Uterus (tissue), 4 donors: ENCODE measurements around the gene KCNQ1OT1. TPM values are rescaled to one million over a fixed set of nuclear protein-coding genes. Genes with fewer than 3 reads are reported as not detected.

Experiments
- DNase-seq, 2 donors: peaks; one replicate each; pipeline ENCODE4 v3.0.0-alpha.2; 2019 to 2020
- H3K27ac ChIP-seq, 2 donors: fragments of 200-600 bp; sonication (generic); 1 replicate in 1 of 2; 2 replicates in 1 of 2; pipeline ENCODE4 v1.5.1; 2016 to 2018
- H3K27me3 ChIP-seq, 2 donors: fragments of 200-600 bp; sonication (generic); one replicate each; pipeline ENCODE4 v1.5.1; 2018 to 2019; ENCODE audit warnings: control low read depth in 1 of 2
- H3K36me3 ChIP-seq, 2 donors: fragments of 200-600 bp; sonication (generic); one replicate each; pipeline ENCODE4 v1.5.1; 2019; ENCODE audit warnings: control low read depth in 1 of 2
- H3K4me1 ChIP-seq, 2 donors: fragments of 200-600 bp; sonication (generic); one replicate each; pipeline ENCODE4 v1.5.1; 2018 to 2019; ENCODE audit warnings: control low read depth in 1 of 2
- H3K4me3 ChIP-seq, 2 donors: fragments of 200-600 bp; sonication (generic); 1 replicate in 1 of 2; 2 replicates in 1 of 2; pipeline ENCODE4 v1.5.1; 2018 to 2019; ENCODE audit warnings: mild to moderate bottlenecking in 1 of 2
- H3K9me3 ChIP-seq, 2 donors: fragments of 200-600 bp; sonication (generic); one replicate each; pipeline ENCODE4 v1.5.1; 2019; ENCODE audit warnings: control low read depth in 1 of 2
- CTCF ChIP-seq, 4 experiments: fragments of 200-600 bp in 2 of 4; fragments of 450-650 bp in 2 of 4; sonication (generic) in 2 of 4; IDR thresholded peaks; one replicate each; pipeline ENCODE4 v1.5.1; 2016 to 2019; ENCODE audit warnings: antibody characterized with exemption in 4 of 4, mild to moderate bottlenecking in 2 of 4, moderate library complexity in 1 of 4
- POLR2A ChIP-seq, 2 donors: fragments of 450-650 bp; IDR thresholded peaks; one replicate each; pipeline ENCODE4 v1.6.1; 2016; ENCODE audit warnings: antibody characterized with exemption in 2 of 2, mild to moderate bottlenecking in 1 of 2, moderate library complexity in 1 of 2
- intact Hi-C: fragments of 100-400 bp; cut with DNase I; formaldehyde crosslinking; loops from one replicate; pipeline ENCODE4 v1.15.1; 2023; ENCODE audit warnings: low total_unique reads
- total RNA-seq, 4 donors: library from RNA; depleted of rRNA in 3 of 4; stranded (reverse); fragments of >200 nt in 3 of 4; gene quantifications; one replicate each; pipeline versions ENCODE4 v1.1.0 to v1.2.4, GENCODE V29; 2014 to 2023
- donor health status: DM: yes; HTN: yes; CAD: no.

KCNQ1OT1 gene
- total RNA-seq, 4 donors from 2014 or later, result 2.6 to 19.4 (median 10.9) TPM

- H3K27ac ChIP-seq, result no peak overlapping the region
- H3K27me3 ChIP-seq, result no peaks in the 10 kb centered on the region
- intact Hi-C loops, result no loop called here
- H3K9me3 ChIP-seq, result no peaks in the 10 kb centered on the region
- H3K36me3 ChIP-seq, result no peaks in the 10 kb centered on the region
- no peak overlapping the region for H3K4me3 ChIP-seq
- H3K4me1 ChIP-seq, result no peaks in the 10 kb centered on the region
- DNase-seq, result no peak
- TF ChIP-seq POLR2A (IDR thresholded peaks at IDR 0.05) (no peak), CTCF (IDR thresholded peaks at IDR 0.05) (no peak)
Observed at GRCh38 chr11:2732261-2732939, 32.6 kb upstream of the KCNQ1OT1 start.

- TF ChIP-seq CTCF (IDR thresholded peaks at IDR 0.05) (no peak), POLR2A (IDR thresholded peaks at IDR 0.05) (no peak)
- Histone ChIP-seq H3K9me3 (no peaks in the 10 kb centered on the region), H3K36me3 (no peaks in the 10 kb centered on the region), H3K4me1 (no peaks in the 10 kb centered on the region), H3K27me3 (no peaks in the 10 kb centered on the region), H3K4me3 (no peak overlapping the region), H3K27ac (no peak overlapping the region)
- intact Hi-C loops, result no loop called here
- DNase-seq, result no peak
Observed at GRCh38 chr11:2731130-2732125, 31.6 kb upstream of the KCNQ1OT1 start.

GRCh38 chr11:2730272-2731129, 30.7 kb upstream of the KCNQ1OT1 start:
- TF ChIP-seq POLR2A (IDR thresholded peaks at IDR 0.05), result no peak
- Histone ChIP-seq H3K4me3 (no peak overlapping the region), H3K27me3 (no peaks in the 10 kb centered on the region), H3K36me3 (no peaks in the 10 kb centered on the region), H3K9me3 (no peaks in the 10 kb centered on the region), H3K27ac (no peak overlapping the region), H3K4me1 (no peaks in the 10 kb centered on the region)
- DNase-seq, result no peak
- intact Hi-C loops, result no loop called here

- H3K27me3 ChIP-seq, result no peaks in the 10 kb centered on the region
- H3K27ac ChIP-seq, result no peak overlapping the region
Observed at GRCh38 chr11:2729841-2730240, 30.0 kb upstream of the KCNQ1OT1 start.

More at GRCh38 chr11:2729841-2730240, 30.0 kb upstream of the KCNQ1OT1 start:
- Histone ChIP-seq H3K4me1 (no peaks in the 10 kb centered on the region), H3K4me3 (no peak overlapping the region), H3K36me3 (no peaks in the 10 kb centered on the region), H3K9me3 (no peaks in the 10 kb centered on the region)
- no peak for DNase-seq
- no peak for TF ChIP-seq CTCF (IDR thresholded peaks at IDR 0.05)
- no peak for TF ChIP-seq POLR2A (IDR thresholded peaks at IDR 0.05)
- intact Hi-C loops, result no loop called here
